Stimulated activated effector memory CD8-positive, alpha-beta T cell treated with anti-CD3 and anti-CD28 coated beads, Interleukin-12 subunit alpha, Interleukin-12 subunit beta, amount 100 ng/mL, for 72 hours (primary cell): Measurements from ENCODE around the gene CELF1.

Experiments
- ATAC-seq: fragments of 150-1000 bp; cut with Tn5 transposase; 2 replicates; pipeline ENCODE4 v1.10.0; 2021
- DNase-seq, 2 donors: peaks; one replicate each; pipeline ENCODE4 v3.0.0; 2021 to 2022; ENCODE audit warnings: low spot score in 2 of 2
- H3K27ac Mint-ChIP-seq: one replicate; pipeline ENCODE4 v1.8.0; 2022; ENCODE audit warnings: mild to moderate bottlenecking, mixed read lengths
- H3K36me3 Mint-ChIP-seq: one replicate; pipeline ENCODE4 v1.8.0; 2022; ENCODE audit warnings: mild to moderate bottlenecking, mixed read lengths
- H3K4me1 Mint-ChIP-seq: one replicate; pipeline ENCODE4 v1.8.0; 2022; ENCODE audit warnings: mixed read lengths
- H3K4me3 Mint-ChIP-seq: one replicate; pipeline ENCODE4 v1.8.0; 2022; ENCODE audit warnings: mild to moderate bottlenecking, mixed read lengths
- H3K9me3 Mint-ChIP-seq: one replicate; pipeline ENCODE4 v1.8.0; 2022; ENCODE audit warnings: mixed read lengths

The CELF1 gene

DNA sequence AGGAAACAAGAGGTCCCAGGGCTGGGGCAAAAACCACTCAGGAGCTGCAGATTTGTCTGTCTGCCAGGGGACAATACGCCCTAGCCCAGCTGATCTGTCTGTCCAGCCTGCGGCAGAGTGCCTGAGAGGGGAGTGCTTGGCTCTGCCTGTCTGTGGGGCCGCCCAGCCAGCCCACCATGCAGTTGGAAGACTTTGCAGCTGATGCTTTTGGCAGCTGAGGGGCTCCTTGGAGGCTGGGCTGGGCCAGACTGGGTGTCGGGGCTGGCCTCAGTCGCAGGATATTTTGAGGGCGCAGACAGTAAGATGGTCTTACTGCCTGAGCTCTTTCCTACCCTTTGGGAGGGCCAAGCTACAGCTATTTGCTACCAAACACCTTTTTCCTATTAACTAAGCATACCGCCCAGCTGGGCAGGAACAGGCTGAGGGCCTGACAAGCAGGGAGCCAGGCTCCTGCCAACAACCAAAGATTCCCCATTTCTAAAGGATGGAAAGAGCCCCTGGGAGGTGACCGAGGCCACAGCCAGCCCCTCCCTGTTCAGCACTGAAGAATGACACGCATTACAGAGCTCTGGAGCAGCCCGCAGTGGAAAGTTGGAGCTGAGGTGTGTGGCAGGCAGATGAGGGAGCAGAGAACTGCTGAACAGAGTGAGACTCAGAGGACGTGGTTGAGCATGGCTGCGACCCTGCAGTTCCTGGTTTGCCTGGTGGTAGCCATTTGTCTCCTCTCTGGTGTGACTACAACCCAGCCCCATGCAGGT is 33.3 kb upstream of the CELF1 start, which contains the start of gene FAM180B:
FAM180B (plus strand) TSS at position 581 of the 758 bp plus-strand sequence; CDS start at position 672, 91 bp downstream.
- Mint-ChIP-seq H3K27ac (peak within 1 kb of the TSS; percentile 74), H3K36me3 (peaks cover 44% of the 10 kb centered on the region)
- ATAC-seq, result no peak

GRCh38 chr11:47583844-47584243 is 30.9 kb upstream of the CELF1 start:
- DNase-seq (no peak), ATAC-seq (no peak)
- Mint-ChIP-seq H3K9me3 (no peaks in the 10 kb centered on the region), H3K27ac (no peak overlapping the region), H3K4me1 (peaks cover 22% of the 10 kb centered on the region), H3K4me3 (no peak overlapping the region), H3K36me3 (peaks cover 66% of the 10 kb centered on the region)

More for the DNA sequence above, 33.3 kb upstream of the CELF1 start, which contains the start of gene FAM180B:
- no peak for DNase-seq
- peaks cover 7% of the 10 kb centered on the region for H3K4me1 Mint-ChIP-seq
- no peaks in the 10 kb centered on the region for H3K9me3 Mint-ChIP-seq
- H3K4me3 Mint-ChIP-seq, result no peak within 1 kb of the TSS

DNA sequence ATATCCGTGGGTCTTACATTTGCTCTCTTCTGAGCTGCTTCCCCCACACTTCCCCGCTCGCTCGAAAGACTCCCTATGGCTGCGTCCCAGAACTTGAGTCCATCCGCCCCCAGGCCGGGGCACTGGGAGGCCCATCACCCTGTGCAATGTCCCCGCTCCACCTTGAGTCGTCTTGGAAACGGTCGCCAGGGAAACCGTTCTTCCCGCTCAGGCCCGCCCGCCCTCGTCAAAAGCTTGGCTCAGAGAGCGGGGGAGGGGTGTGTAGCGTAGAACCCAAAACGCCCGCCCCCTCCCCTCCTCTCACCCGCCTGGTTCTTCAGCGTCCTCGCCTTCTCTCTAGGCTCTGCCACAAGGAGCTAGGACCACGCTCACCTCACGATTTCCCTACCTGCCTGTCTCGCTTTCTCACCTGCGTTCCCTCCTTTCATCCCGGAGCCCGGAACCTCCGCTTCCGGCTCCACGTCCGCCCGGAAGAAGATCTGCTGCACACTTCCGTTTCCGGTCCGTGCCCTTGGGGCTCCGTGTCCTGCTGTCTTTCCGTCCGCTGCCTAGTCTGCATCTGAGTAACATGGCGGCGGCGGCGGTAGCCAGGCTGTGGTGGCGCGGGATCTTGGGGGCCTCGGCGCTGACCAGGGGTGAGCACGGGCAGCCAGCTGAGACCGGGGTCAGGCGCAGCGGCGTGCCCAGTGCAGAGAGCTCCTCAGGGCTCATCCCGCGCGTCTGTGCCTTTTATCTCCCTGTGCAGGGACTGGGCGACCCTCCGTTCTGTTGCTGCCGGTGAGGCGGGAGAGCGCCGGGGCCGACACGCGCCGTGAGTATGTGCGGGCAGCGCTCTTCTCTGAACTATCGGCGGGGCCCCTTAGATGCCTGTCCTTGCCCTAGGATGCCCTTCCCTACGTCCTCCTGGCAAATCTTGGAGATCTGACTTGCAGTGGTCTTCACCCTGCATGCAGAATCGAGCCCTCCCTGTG is 25.9 kb upstream of the CELF1 start, which contains the start of the genes KBTBD4 and NDUFS3:
KBTBD4 (minus strand) TSS at position 447 of the 971 bp plus-strand sequence; CDS start at position 428, 19 bp downstream.
NDUFS3 (plus strand) TSS at position 551 of the 971 bp plus-strand sequence; CDS start at position 569, 18 bp downstream.
- Mint-ChIP-seq H3K4me1 (peaks cover 38% of the 10 kb centered on the region), H3K27ac (peak within 1 kb of the TSS; percentile 100), H3K36me3 (peaks cover 94% of the 10 kb centered on the region)

DNA sequence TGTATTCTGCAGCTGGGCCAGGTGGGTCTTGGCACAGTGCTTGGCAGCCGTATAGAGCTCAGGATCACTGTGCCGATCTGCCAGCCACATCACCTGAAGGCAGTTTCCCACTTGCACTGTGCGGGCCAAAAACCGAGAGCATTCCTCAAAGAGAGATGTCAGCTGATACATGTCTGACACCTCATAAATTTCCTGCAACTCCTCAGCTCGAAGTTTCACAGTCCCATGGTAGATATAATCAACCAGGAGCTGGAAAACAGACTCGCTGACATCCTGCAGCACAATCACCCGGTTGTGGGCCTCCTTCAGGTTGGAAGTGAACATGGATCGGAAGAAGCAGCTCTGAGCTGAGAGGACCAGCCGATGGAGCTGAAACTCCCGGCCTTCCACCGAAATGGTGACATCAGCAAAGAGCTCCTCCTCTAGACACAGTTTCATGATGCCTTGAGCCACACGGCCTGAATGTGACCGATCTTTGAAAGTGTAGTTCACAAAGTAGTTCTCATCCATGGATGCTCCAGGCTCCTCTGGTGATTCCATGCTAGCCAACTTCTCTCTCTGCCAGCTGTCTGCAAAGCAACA is 24.6 kb upstream of the CELF1 start:
- Mint-ChIP-seq H3K4me1 (peaks cover 33% of the 10 kb centered on the region), H3K27ac (peak overlapping the region; percentile 100), H3K36me3 (peaks cover 94% of the 10 kb centered on the region), H3K9me3 (no peaks in the 10 kb centered on the region), H3K4me3 (peak overlapping the region; percentile 100)
- ATAC-seq (no peak), DNase-seq (no peak)

More for the DNA sequence above, 25.9 kb upstream of the CELF1 start, which contains the start of the genes KBTBD4 and NDUFS3:
- Mint-ChIP-seq H3K4me3 (peak within 1 kb of the TSS; percentile 100), H3K9me3 (no peaks in the 10 kb centered on the region)
- DNase-seq (peak; percentile 95 to 96), ATAC-seq (peak; percentile 98)

DNA sequence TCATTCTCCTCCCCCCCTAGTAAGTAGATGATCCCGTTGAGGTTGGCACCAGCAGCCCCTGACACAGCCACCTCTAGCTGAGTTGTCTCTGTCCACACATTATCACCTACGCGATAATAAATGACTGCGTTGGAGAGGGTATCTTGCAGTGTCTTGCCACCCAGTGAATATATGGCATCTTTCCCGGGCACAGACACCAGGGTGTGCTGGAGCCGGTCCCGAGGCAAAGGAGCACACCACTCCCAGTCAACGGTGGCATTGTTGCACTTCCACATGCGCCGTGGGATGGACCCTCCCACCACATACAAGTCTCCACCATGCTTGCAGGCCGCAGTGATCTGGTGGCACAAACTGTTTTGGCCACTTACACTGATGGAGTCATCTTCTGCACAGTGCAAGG is 20.4 kb upstream of the CELF1 start:
- peaks cover 13% of the 10 kb centered on the region for H3K4me1 Mint-ChIP-seq
- ATAC-seq, result no peak
- DNase-seq, result no peak
- no peaks in the 10 kb centered on the region for H3K9me3 Mint-ChIP-seq
- no peak overlapping the region for H3K27ac Mint-ChIP-seq
- no peak overlapping the region for H3K4me3 Mint-ChIP-seq
- peaks cover 92% of the 10 kb centered on the region for H3K36me3 Mint-ChIP-seq

DNA sequence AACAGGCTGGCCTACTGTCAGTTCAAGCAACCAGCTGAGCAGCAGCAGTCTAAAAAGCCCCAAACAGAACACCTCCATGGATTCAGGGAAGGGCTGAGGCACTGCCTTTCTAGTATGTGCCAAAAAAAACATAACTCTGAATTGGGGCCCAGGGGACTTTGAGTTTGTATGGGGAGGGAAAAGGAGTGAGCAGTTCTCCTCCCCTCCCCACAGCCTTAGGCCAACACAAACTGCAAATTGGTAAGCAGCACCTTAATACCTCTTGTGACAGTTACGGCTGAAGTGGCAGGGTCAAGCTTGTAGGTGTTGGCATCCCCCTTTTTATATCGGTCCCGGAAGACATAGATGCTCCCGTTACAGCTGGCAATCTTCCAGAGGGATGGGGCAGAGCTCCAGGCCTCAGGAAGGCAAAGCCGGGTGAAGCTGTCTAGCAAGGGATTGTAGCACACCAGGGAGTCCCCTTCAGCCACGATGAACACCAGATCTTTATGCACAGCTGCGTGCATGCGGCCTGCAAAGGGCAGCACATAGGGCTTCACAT is 19.9 kb upstream of the CELF1 start:
- Mint-ChIP-seq H3K9me3 (no peaks in the 10 kb centered on the region), H3K36me3 (peaks cover 88% of the 10 kb centered on the region), H3K27ac (peak overlapping the region; percentile 58), H3K4me3 (no peak overlapping the region), H3K4me1 (peaks cover 10% of the 10 kb centered on the region)
- DNase-seq, result no peak
- no peak for ATAC-seq

- no peak for DNase-seq
- H3K4me3 Mint-ChIP-seq, result no peak overlapping the region
- peaks cover 81% of the 10 kb centered on the region for H3K36me3 Mint-ChIP-seq
- H3K9me3 Mint-ChIP-seq, result no peaks in the 10 kb centered on the region
- H3K4me1 Mint-ChIP-seq, result peaks cover 2% of the 10 kb centered on the region
- ATAC-seq, result no peak
- H3K27ac Mint-ChIP-seq, result peak overlapping the region; percentile 58
These were observed 19.0 kb upstream of the CELF1 start for GRCh38 chr11:47571895-47572294.

DNA sequence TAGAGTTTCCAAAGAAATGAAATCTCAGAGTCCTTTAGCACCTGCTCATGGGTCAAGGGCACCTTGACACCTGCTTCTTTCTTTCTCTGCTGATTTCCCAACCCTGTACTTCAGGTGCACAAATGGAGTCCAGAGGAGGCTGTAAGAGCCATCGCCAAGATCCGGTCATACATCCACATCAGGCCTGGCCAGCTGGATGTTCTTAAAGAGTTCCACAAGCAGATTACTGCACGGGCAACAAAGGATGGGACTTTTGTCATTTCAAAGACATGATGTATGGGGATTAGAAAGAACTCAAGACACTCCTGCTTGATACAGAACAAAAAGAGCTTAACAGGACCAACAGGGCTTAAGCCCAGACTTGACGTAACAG is 18.4 kb upstream of the CELF1 start:
- H3K27ac Mint-ChIP-seq, result peak overlapping the region; percentile 58

DNA sequence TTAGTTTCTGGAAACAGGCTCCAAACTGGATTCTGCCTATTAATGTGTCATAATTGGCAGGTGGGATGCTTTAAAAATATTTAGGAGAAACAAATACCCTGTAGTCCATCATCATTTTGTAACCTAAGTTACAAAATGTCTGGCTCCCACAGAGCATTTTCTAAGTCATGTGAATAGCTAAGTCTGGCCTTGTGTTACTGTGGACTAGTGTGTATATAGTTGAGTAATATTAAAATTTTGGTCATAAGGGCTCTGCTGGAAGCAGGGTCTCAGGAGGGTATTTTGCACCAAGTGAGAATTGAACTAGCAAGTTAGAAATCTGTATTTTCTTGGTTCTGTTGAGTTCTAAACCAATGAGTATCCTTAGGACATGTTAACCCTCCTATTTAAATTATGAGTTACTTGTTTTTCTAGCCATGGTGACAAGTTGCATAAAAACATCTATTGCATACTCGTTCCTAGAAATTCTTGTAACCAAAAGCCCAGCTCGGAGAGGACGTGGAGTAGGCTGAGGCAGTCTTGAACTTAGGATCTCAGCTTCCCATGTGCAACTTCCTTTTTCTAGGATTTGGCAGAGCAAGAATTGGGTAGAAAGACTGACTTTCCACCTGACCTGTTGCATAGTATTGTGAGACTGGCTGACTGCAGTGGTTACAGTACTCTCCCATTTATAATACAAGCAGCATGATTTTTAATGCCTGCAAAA is 17.9 kb upstream of the CELF1 start:
- no peaks in the 10 kb centered on the region for H3K4me1 Mint-ChIP-seq
- H3K9me3 Mint-ChIP-seq, result no peaks in the 10 kb centered on the region
- H3K27ac Mint-ChIP-seq, result peak overlapping the region; percentile 58
- ATAC-seq, result no peak
- H3K36me3 Mint-ChIP-seq, result peaks cover 70% of the 10 kb centered on the region
- no peak for DNase-seq
- no peak overlapping the region for H3K4me3 Mint-ChIP-seq

More for the DNA sequence above, 18.4 kb upstream of the CELF1 start:
- DNase-seq, result no peak
- Mint-ChIP-seq H3K9me3 (no peaks in the 10 kb centered on the region), H3K4me3 (no peak overlapping the region), H3K36me3 (peaks cover 76% of the 10 kb centered on the region), H3K4me1 (no peaks in the 10 kb centered on the region)
- no peak for ATAC-seq

DNA sequence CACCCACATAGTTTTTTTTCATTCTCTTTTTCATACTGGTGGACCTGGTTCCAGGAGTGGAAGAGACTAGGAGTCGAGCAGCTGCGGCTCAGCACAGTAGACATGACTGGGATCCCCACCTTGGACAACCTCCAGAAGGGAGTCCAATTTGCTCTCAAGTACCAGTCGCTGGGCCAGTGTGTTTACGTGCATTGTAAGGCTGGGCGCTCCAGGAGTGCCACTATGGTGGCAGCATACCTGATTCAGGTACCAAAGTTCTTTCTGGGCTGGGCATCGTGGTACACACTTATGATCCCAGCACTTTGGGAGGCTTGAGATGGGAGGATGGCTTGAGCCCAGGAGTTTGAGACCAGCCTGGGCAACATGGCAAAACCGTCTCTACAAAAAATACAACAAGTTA is 16.7 kb upstream of the CELF1 start:
- H3K4me1 Mint-ChIP-seq, result peaks cover 6% of the 10 kb centered on the region
- no peak overlapping the region for H3K4me3 Mint-ChIP-seq
- no peak overlapping the region for H3K27ac Mint-ChIP-seq
- no peaks in the 10 kb centered on the region for H3K9me3 Mint-ChIP-seq
- H3K36me3 Mint-ChIP-seq, result peaks cover 59% of the 10 kb centered on the region
- DNase-seq (no peak), ATAC-seq (no peak)

- H3K4me3 Mint-ChIP-seq, result peak overlapping the region; percentile 78
- no peak for ATAC-seq
- no peak for DNase-seq
- peaks cover 25% of the 10 kb centered on the region for H3K36me3 Mint-ChIP-seq
- H3K4me1 Mint-ChIP-seq, result peaks cover 7% of the 10 kb centered on the region
- H3K9me3 Mint-ChIP-seq, result no peaks in the 10 kb centered on the region
- H3K27ac Mint-ChIP-seq, result peak overlapping the region; percentile 92
These were observed 13.3 kb upstream of the CELF1 start for GRCh38 chr11:47566149-47566698.

- ATAC-seq (peak; percentile 96), DNase-seq (peak; percentile 61 to 84)
- Mint-ChIP-seq H3K4me3 (peak within 1 kb of the TSS; percentile 78), H3K4me1 (peaks cover 7% of the 10 kb centered on the region), H3K36me3 (peaks cover 18% of the 10 kb centered on the region), H3K27ac (peak within 1 kb of the TSS; percentile 92), H3K9me3 (no peaks in the 10 kb centered on the region)
These were observed 12.6 kb upstream of the CELF1 start, which contains the start of gene PTPMT1 for GRCh38 chr11:47565340-47566148. TSS of gene PTPMT1 (plus strand) at chr11:47565599. CDS start at chr11:47565623, 24 bp downstream.

DNA sequence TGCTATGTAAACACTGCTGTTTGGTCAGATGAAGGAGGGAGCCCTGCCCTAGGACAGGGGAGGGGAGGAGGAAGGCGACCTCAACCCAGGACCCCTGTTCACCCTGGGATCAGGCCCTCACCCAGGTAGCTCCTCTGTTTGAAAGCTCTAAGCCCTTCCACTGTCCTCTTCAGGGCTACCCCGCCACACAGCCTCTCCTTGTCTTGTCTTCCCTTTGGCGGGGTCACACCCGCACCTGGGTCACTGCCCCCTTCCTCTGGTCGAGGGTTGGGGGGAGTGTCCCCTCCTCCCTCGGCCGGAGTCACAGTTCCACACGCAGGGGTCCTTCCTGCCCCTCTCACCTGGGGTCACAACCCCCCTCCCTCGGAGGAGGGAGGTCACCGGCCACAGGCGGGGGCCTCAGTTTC is 12.0 kb upstream of the CELF1 start:
- peak; percentile 3 for ATAC-seq
- Mint-ChIP-seq H3K4me3 (peak overlapping the region; percentile 78), H3K27ac (peak overlapping the region; percentile 92), H3K9me3 (no peaks in the 10 kb centered on the region), H3K4me1 (peaks cover 7% of the 10 kb centered on the region), H3K36me3 (peaks cover 12% of the 10 kb centered on the region)
- DNase-seq, result peak in 1 of 2 donors; percentile 3
